IMR-90 (cell line): Measurements from ENCODE around the gene CYSTM1. TPM values are rescaled to one million over a fixed set of nuclear protein-coding genes. Genes with fewer than 3 reads are reported as not detected.

ENCODE experiments used
- ATAC-seq: fragments of 200-7000 bp; cut with Tn5 transposase; 2 replicates; pipeline ENCODE4 v1.9.1; 2020; ENCODE audit warnings: low read depth, mild to moderate bottlenecking, moderate library complexity
- BruUV-seq: library from RNA; stranded (reverse); fragments of 400-500 nt; replicated peaks from 2 replicates; lab custom pipeline; 2021; lab: Mats Ljungman, UMichigan
- CTCF ChIA-PET: fragments of 300-600 bp; formaldehyde crosslinking; extraction: SDS; loops from one replicate; lab custom pipeline; 2021; ENCODE audit warnings: antibody characterized with exemption; lab: Yijun Ruan, JAX
- POLR2A ChIA-PET: fragments of 300-600 bp; sonication (Branson Sonifier 250); formaldehyde crosslinking; loops from one replicate; lab custom pipeline; 2022; ENCODE audit warnings: antibody characterized with exemption; ENCODE audit not compliant: unreplicated experiment; lab: Charles Lee
- DNase-seq: peaks from one replicate; pipeline ENCODE4 v3.0.0; 2013
- H2AFZ ChIP-seq: replicated peaks from 2 replicates; pipeline ENCODE3; 2013; ENCODE audit warnings: low read length, mild to moderate bottlenecking; ENCODE audit not compliant: poor library complexity
- H2AK5ac ChIP-seq: 2 replicates; pipeline ENCODE4 v1.6.1; 2013; ENCODE audit warnings: low read depth, low read length, inconsistent platforms
- H2AK9ac ChIP-seq: replicated peaks from 2 replicates; pipeline ENCODE3; 2013; ENCODE audit warnings: mild to moderate bottlenecking, low read depth, low read length, moderate library complexity; ENCODE audit not compliant: poor library complexity
- H2BK120ac ChIP-seq: 2 replicates; pipeline ENCODE4 v1.6.1; 2013; ENCODE audit warnings: low read depth, low read length, inconsistent platforms
- H2BK15ac ChIP-seq: 3 replicates; pipeline ENCODE4 v1.6.1; 2013; ENCODE audit warnings: low read depth, low read length, inconsistent platforms
- H2BK20ac ChIP-seq: 2 replicates; pipeline ENCODE4 v1.6.1; 2013; ENCODE audit warnings: low read depth, mild to moderate bottlenecking, inconsistent platforms, low read length, moderate library complexity
- H2BK5ac ChIP-seq: 2 replicates; pipeline ENCODE4 v1.6.1; 2013; ENCODE audit warnings: mild to moderate bottlenecking, low read depth, low read length, inconsistent platforms; ENCODE audit not compliant: poor library complexity, severe bottlenecking
- H3K14ac ChIP-seq: replicated peaks from 2 replicates; pipeline ENCODE4 v1.6.1; 2013; ENCODE audit warnings: low read depth, low read length, inconsistent platforms
- H3K18ac ChIP-seq: 2 replicates; pipeline ENCODE4 v1.6.1; 2013; ENCODE audit warnings: low read depth, low read length, control low read depth
- H3K23ac ChIP-seq: 2 replicates; pipeline ENCODE4 v1.6.1; 2013; ENCODE audit warnings: low read depth, low read length, inconsistent platforms
- H3K27ac ChIP-seq: 2 replicates; pipeline ENCODE4 v1.5.1; 2013; ENCODE audit warnings: mild to moderate bottlenecking, control low read depth, low read length; ENCODE audit not compliant: insufficient read depth
- H3K27me3 ChIP-seq: 2 replicates; pipeline ENCODE4 v1.6.1; 2013; ENCODE audit warnings: low read length; ENCODE audit not compliant: control insufficient read depth, insufficient read depth
- H3K36me3 ChIP-seq: 2 replicates; pipeline ENCODE4 v1.6.1; 2013; ENCODE audit warnings: low read length, mixed read lengths; ENCODE audit not compliant: control insufficient read depth, insufficient read depth
- H3K4ac ChIP-seq: 2 replicates; pipeline ENCODE4 v1.6.1; 2013; ENCODE audit warnings: low read depth, low read length, inconsistent platforms
- H3K4me1 ChIP-seq: 2 replicates; pipeline ENCODE4 v1.6.1; 2013; ENCODE audit warnings: low read length, mixed read lengths; ENCODE audit not compliant: control insufficient read depth, insufficient read depth
- H3K4me2 ChIP-seq: 2 replicates; pipeline ENCODE4 v1.6.1; 2013; ENCODE audit warnings: low read depth, mild to moderate bottlenecking, control low read depth, low read length, moderate library complexity
- H3K4me3 ChIP-seq: 2 replicates; pipeline ENCODE4 v1.5.1; 2013; ENCODE audit warnings: low read depth, mild to moderate bottlenecking, control low read depth, low read length, moderate library complexity; ENCODE audit not compliant: insufficient read depth
- H3K56ac ChIP-seq: 2 replicates; pipeline ENCODE4 v1.6.1; 2013; ENCODE audit warnings: low read length, inconsistent platforms; ENCODE audit not compliant: insufficient read depth; ENCODE audit errors: extremely low read depth
- H3K79me1 ChIP-seq, 2 experiments: 2 replicates each; pipeline ENCODE4 v1.6.1; 2013; ENCODE audit warnings: low read length in 2 of 2, inconsistent platforms in 1 of 2, low read depth in 1 of 2
- H3K9ac ChIP-seq: 2 replicates; pipeline ENCODE4 v1.6.1; 2013; ENCODE audit warnings: low read depth, low read length, control low read depth
- H3K9me1 ChIP-seq: 2 replicates; pipeline ENCODE4 v1.6.1; 2013; ENCODE audit warnings: low read length, inconsistent platforms; ENCODE audit not compliant: insufficient read depth
- H3K9me3 ChIP-seq: 2 replicates; pipeline ENCODE4 v1.6.1; 2013; ENCODE audit warnings: low read length; ENCODE audit not compliant: control insufficient read depth, insufficient read depth
- H4K20me1 ChIP-seq: 2 replicates; pipeline ENCODE4 v1.6.1; 2013; ENCODE audit warnings: low read length, inconsistent platforms; ENCODE audit not compliant: insufficient read depth
- H4K5ac ChIP-seq: 2 replicates; pipeline ENCODE4 v1.6.1; 2013; ENCODE audit warnings: mild to moderate bottlenecking, low read depth, low read length, control low read depth
- H4K8ac ChIP-seq, 2 experiments: 2 replicates each; pipeline ENCODE4 v1.6.1; 2013; ENCODE audit warnings: low read depth in 2 of 2, low read length in 2 of 2, control low read depth in 1 of 2, inconsistent platforms in 1 of 2
- H4K91ac ChIP-seq: 2 replicates; pipeline ENCODE4 v1.6.1; 2013; ENCODE audit warnings: low read depth, low read length, inconsistent platforms; ENCODE audit not compliant: insufficient read depth
- BHLHE40 ChIP-seq: fragments of 150-350 bp; IDR thresholded peaks from 2 replicates; pipeline ENCODE4 v1.6.1; 2016; ENCODE audit warnings: mild to moderate bottlenecking, low read depth, low read length
- CEBPB ChIP-seq: IDR thresholded peaks from 2 replicates; pipeline ENCODE4 v1.6.1; 2012; ENCODE audit warnings: low read depth, low read length, improper control_type of control experiment
- CHD1 ChIP-seq: IDR thresholded peaks from 2 replicates; pipeline ENCODE4 v1.6.1; 2012; ENCODE audit warnings: low read depth, low read length, improper control_type of control experiment
- ELK1 ChIP-seq: fragments of 150-350 bp; IDR thresholded peaks from 2 replicates; pipeline ENCODE4 v1.6.1; 2016; ENCODE audit warnings: low read depth, mild to moderate bottlenecking, low read length, moderate library complexity, borderline replicate concordance
- FOS ChIP-seq: fragments of 150-350 bp; IDR thresholded peaks from 2 replicates; pipeline ENCODE4 v1.6.1; 2016; ENCODE audit warnings: low read depth, low read length
- MAFK ChIP-seq: IDR thresholded peaks from 2 replicates; pipeline ENCODE4 v1.6.1; 2012; ENCODE audit warnings: low read depth, low read length, improper control_type of control experiment
- POLR2A ChIP-seq: IDR thresholded peaks from 2 replicates; pipeline ENCODE4 v1.6.1; 2012; ENCODE audit warnings: mild to moderate bottlenecking, low read depth, low read length
- RAD21 ChIP-seq: IDR thresholded peaks from 2 replicates; pipeline ENCODE4 v1.6.1; 2012; ENCODE audit warnings: low read length, improper control_type of control experiment
- RCOR1 ChIP-seq: IDR thresholded peaks from 2 replicates; pipeline ENCODE4 v1.6.1; 2012; ENCODE audit warnings: mild to moderate bottlenecking, low read length, improper control_type of control experiment; ENCODE audit not compliant: insufficient replicate concordance
- RFX5 ChIP-seq: IDR thresholded peaks from 2 replicates; pipeline ENCODE4 v1.8.0; 2012; ENCODE audit warnings: low read depth, mild to moderate bottlenecking, low read length, moderate library complexity
- SMC3 ChIP-seq: fragments of 150-350 bp; IDR thresholded peaks from 2 replicates; pipeline ENCODE4 v1.6.1; 2016; ENCODE audit warnings: low read depth, mild to moderate bottlenecking, antibody characterized with exemption, low read length, moderate library complexity
- USF2 ChIP-seq: fragments of 150-350 bp; IDR thresholded peaks from 2 replicates; pipeline ENCODE4 v1.6.1; 2017; ENCODE audit warnings: mild to moderate bottlenecking, antibody characterized with exemption, low read length, low read depth
- WGBS, 2 experiments: methylation state at CpG; one replicate each; pipeline versions ENCODE4 v1.1.5 to v1.1.7; 2013; ENCODE audit warnings: missing lambda C conversion rate in 2 of 2; ENCODE audit not compliant: insufficient read length in 1 of 2; ENCODE audit errors: extremely low coverage in 2 of 2; 5-methylcytosine and 5-hydroxymethylcytosine counted together
- dilution Hi-C: fragments of 300-500 bp; cut with HindIII; formaldehyde crosslinking; loops from one replicate; pipeline ENCODE4 v1.14.3; 2018; ENCODE audit warnings: low sequenced_read_pairs; ENCODE audit not compliant: unreplicated experiment
- in situ Hi-C: fragments of 300-500 bp; cut with MboI; formaldehyde crosslinking; loops from 3 replicates; pipeline ENCODE4 v1.14.3; 2019; ENCODE audit warnings: low sequenced_read_pairs, inconsistent platforms, mixed read lengths
- intact Hi-C: fragments of 100-400 bp; cut with micrococcal nuclease; formaldehyde crosslinking; loops from 2 replicates; pipeline ENCODE4 v1.10.0; 2022
- polyA plus RNA-seq, 3 experiments: library from polyadenylated mRNA; depleted of rRNA; stranded (reverse); fragments of >200 nt; gene quantifications; 2 replicates each; pipeline ENCODE4 v1.2.3, GENCODE V29; 2012; ENCODE audit warnings: low replicate concordance in 1 of 3
- total RNA-seq: library from RNA; depleted of rRNA; stranded (reverse); fragments of >200 nt; gene quantifications from 2 replicates; pipeline ENCODE4 v1.2.3, GENCODE V29; 2012

Gene CYSTM1
- total and polyA plus RNA-seq, 2 of the 4 experiments (the other 2 are of a cell fraction), result 7.3 to 15.0 TPM

- Histone ChIP-seq H3K4me2 (peak overlapping the region; percentile 64), H3K23ac (no peak overlapping the region), H2BK5ac (no peak overlapping the region), H3K79me1 (peaks cover 34 to 76% of the 10 kb centered on the region in 2 experiments), H4K20me1 (peaks cover 13% of the 10 kb centered on the region), H3K9me3 (no peaks in the 10 kb centered on the region), H3K27me3 (no peaks in the 10 kb centered on the region), H3K4me1 (peaks cover 11% of the 10 kb centered on the region), H3K4ac (no peak overlapping the region), H4K91ac (no peak overlapping the region), H2AK9ac (no peak overlapping the region), H3K9ac (no peak overlapping the region), H3K56ac (no peak overlapping the region), H3K36me3 (peaks cover 1% of the 10 kb centered on the region; the same call in 1 of the 2 replicates), H2AK5ac (peak overlapping the region; percentile 71; the same call in 1 of the 2 replicates), H2BK20ac (peak overlapping the region; percentile 23; the same call in 1 of the 2 replicates), H3K27ac (0 out of 2 replicates have a peak overlapping the region, but pooled peaks have one; percentile 7), H3K14ac (no peak overlapping the region), H3K4me3 (no peak overlapping the region), H2BK15ac (0 out of 3 replicates have a peak overlapping the region, but pooled peaks have one; percentile 23), H3K18ac (no peak overlapping the region), H3K9me1 (peaks cover 20% of the 10 kb centered on the region), H4K8ac (no peak overlapping the region; a peak in 1 of 4 replicates), H2BK120ac (no peak overlapping the region), H2AFZ (no peak overlapping the region), H4K5ac (no peak overlapping the region)
- ATAC-seq, result peak; percentile 99
- ChIA-PET CTCF (interaction anchor here (0.6 to 3.5 kb wide), 7 partner anchors 12 to 99 kb away, joined by 3 to 15 read pairs (median 4); partner anchors contain the start of genes HBEGF and SLC4A9), POLR2A (interaction anchor here (0.6 kb wide), 1 partner anchor 84 kb away, joined by 8 read pairs; no protein-coding TSS in a partner anchor)
- dilution Hi-C loops, result no loop called here
- TF ChIP-seq RFX5 (no peak), FOS (peak; percentile 86), RCOR1 (no peak), CEBPB (no peak), BHLHE40 (no peak), RAD21 (peak; percentile 37), POLR2A (no peak), USF2 (no peak), ELK1 (peak; percentile 99), SMC3 (no peak), CHD1 (no peak), MAFK (peak; percentile 63)
- WGBS, 2 experiments, result no CpG with 5 or more reads among the region's 8 CpGs
- in situ Hi-C loops, result no loop called here
- no TSS peak for BruUV-seq
- intact Hi-C loops, result loop anchor here (2.0 kb wide), 1 partner anchor 25 kb away; no protein-coding TSS in a partner anchor
- DNase-seq, result peak; percentile 92
Observed at GRCh38 chr5:140261403-140262171, 86.6 kb downstream of the CYSTM1 start.
